IPS-NIHi7 (cell line): ENCODE results near the gene CABP2.
"Not testable (repeated sequence)": the region's sequence is repeated elsewhere in the genome, so short reads cannot be mapped to it uniquely, and the experiment has no call there.

ENCODE experiments used
- DNase-seq: peaks from one replicate; pipeline ENCODE4 v3.0.0; 2012; ENCODE audit warnings: mixed read lengths; ENCODE audit errors: extremely low spot score

The CABP2 gene

GRCh38 chr11:67522844-67523555, at the start of gene CABP2:
Gene CABP2 (minus strand): TSS chr11:67523446. CDS start chr11:67523326, 120 bp downstream.
- DNase-seq, result no peak

- DNase-seq, result peak; percentile 35
These were observed 49.6 kb upstream of the CABP2 start for GRCh38 chr11:67572747-67573419.

- no peak for DNase-seq
These were observed 49.1 kb upstream of the CABP2 start for GRCh38 chr11:67572305-67572704.

GRCh38 chr11:67571443-67571842, 48.2 kb upstream of the CABP2 start:
- DNase-seq, result no peak

- no peak for DNase-seq
These were observed 41.0 kb upstream of the CABP2 start for GRCh38 chr11:67564230-67564629.

- not testable (repeated sequence) for DNase-seq
These were observed 40.5 kb upstream of the CABP2 start for GRCh38 chr11:67563705-67564114.

GRCh38 chr11:67562963-67563704, 39.9 kb upstream of the CABP2 start:
- DNase-seq, result no peak

- DNase-seq, result no peak
These were observed 38.8 kb upstream of the CABP2 start for GRCh38 chr11:67561971-67562619.

- no peak for DNase-seq
These were observed 35.0 kb upstream of the CABP2 start for GRCh38 chr11:67558084-67558772.

GRCh38 chr11:67556244-67556643, 33.0 kb upstream of the CABP2 start:
- DNase-seq, result no peak

GRCh38 chr11:67551697-67552096, 28.5 kb upstream of the CABP2 start:
- DNase-seq, result not testable (repeated sequence)

- no peak for DNase-seq
These were observed 27.9 kb upstream of the CABP2 start for GRCh38 chr11:67551127-67551526.

GRCh38 chr11:67548555-67549110, 25.4 kb upstream of the CABP2 start:
- DNase-seq, result no peak

- not testable (repeated sequence) for DNase-seq
These were observed 24.9 kb upstream of the CABP2 start for GRCh38 chr11:67548112-67548511.

- DNase-seq, result peak; percentile 72
These were observed 22.0 kb upstream of the CABP2 start for GRCh38 chr11:67545280-67545679.

- DNase-seq, result no peak
These were observed 21.5 kb upstream of the CABP2 start for GRCh38 chr11:67544616-67545242.

GRCh38 chr11:67543585-67543984, 20.3 kb upstream of the CABP2 start:
- DNase-seq, result no peak

- DNase-seq, result no peak
These were observed 19.7 kb upstream of the CABP2 start for GRCh38 chr11:67542971-67543370.

GRCh38 chr11:67542169-67542568, 18.9 kb upstream of the CABP2 start:
- no peak for DNase-seq

GRCh38 chr11:67541198-67541597, 18.0 kb upstream of the CABP2 start:
- DNase-seq, result no peak

- no peak for DNase-seq
These were observed 16.3 kb upstream of the CABP2 start for GRCh38 chr11:67539550-67539949.
